Right lung (tissue), 5 donors: ENCODE data around the gene NDRG3. TPM values are rescaled to one million over a fixed set of nuclear protein-coding genes. Genes with fewer than 3 reads are reported as not detected.
"Not testable (repeated sequence)": the region's sequence is repeated elsewhere in the genome, so short reads cannot be mapped to it uniquely, and the experiment has no call there.

ENCODE experiments used
- DNase-seq, 2 donors: peaks; one replicate each; pipeline ENCODE4 v3.0.0-alpha.2; 2013
- polyA plus RNA-seq, 5 donors: library from polyadenylated mRNA; unstranded; fragments of 120-200 nt; gene quantifications; one replicate each; pipeline versions ENCODE4 v1.2.1 to v1.2.3, GENCODE V29; 2013; ENCODE audit warnings: inconsistent platforms in 1 of 5, low replicate concordance in 1 of 5; ENCODE audit not compliant: insufficient read length in 5 of 5, insufficient read depth in 1 of 5

NDRG3 gene
- polyA plus RNA-seq, 5 donors: 26.3 to 39.8 (median 33.6) TPM

GRCh38 chr20:36611625-36612024 is 134.3 kb downstream of the NDRG3 start:
- no peak for DNase-seq

GRCh38 chr20:36608388-36608728 is 137.5 kb downstream of the NDRG3 start:
- DNase-seq: not testable (repeated sequence)

- no peak for DNase-seq
Measured at GRCh38 chr20:36607586-36608387, 138.1 kb downstream of the NDRG3 start.

- no peak for DNase-seq
Measured at GRCh38 chr20:36606158-36607066, 139.5 kb downstream of the NDRG3 start.

GRCh38 chr20:36605399-36606157 is 140.3 kb downstream of the NDRG3 start, which contains the start of gene RAB5IF:
Gene RAB5IF (plus strand): TSS chr20:36605779. CDS start chr20:36605952, 173 bp downstream.
- DNase-seq: peak; percentile 100

- DNase-seq: no peak
Measured at GRCh38 chr20:36604952-36605398, 140.9 kb downstream of the NDRG3 start.

Other genes starting within 250 kb of the NDRG3 start
- 100 to 1,000 TPM; 177 to 391 (median 226) TPM for gene MYL9, start 204.6 kb downstream of the NDRG3 start, polyA plus RNA-seq
- gene TGIF2, start 172.5 kb downstream of the NDRG3 start, polyA plus RNA-seq: 10 to 100 TPM; 36.8 to 45.8 (median 44.1) TPM
- 10 to 100 TPM; 38.7 to 65.5 (median 46.7) TPM for gene RAB5IF, start 140.3 kb downstream of the NDRG3 start, polyA plus RNA-seq
- 1 to 10 TPM in 4 of 5 donors, under 1 TPM in 1; 0.83 to 1.3 (median 1.2) TPM for gene SLA2, start 99.9 kb downstream of the NDRG3 start, polyA plus RNA-seq
- gene DSN1, start 27.7 kb upstream of the NDRG3 start, polyA plus RNA-seq: 10 to 100 TPM; 16.3 to 27.4 (median 21.1) TPM
- gene TLDC2, start 130.0 kb upstream of the NDRG3 start, polyA plus RNA-seq: 1 to 10 TPM in 4 of 5 donors, under 1 TPM in 1; 0.43 to 1.8 (median 1.6) TPM
- gene SAMHD1, start 205.6 kb upstream of the NDRG3 start, polyA plus RNA-seq: 10 to 100 TPM; 28.4 to 38.9 (median 37.6) TPM